Subcutaneous abdominal adipose tissue (tissue), 5 donors: ENCODE data around the gene CORO1C.
"Not testable (repeated sequence)": the region's sequence is repeated elsewhere in the genome, so short reads cannot be mapped to it uniquely, and the experiment has no call there.

ENCODE experiments used
- H3K27ac ChIP-seq: one replicate; pipeline ENCODE4 v1.7.0; 2013; ENCODE audit warnings: low read depth, mild to moderate bottlenecking, inconsistent platforms, low read length, moderate library complexity
- H3K27me3 ChIP-seq, 5 donors: one replicate each; pipeline ENCODE4 v1.7.0; 2013; ENCODE audit warnings: low read length in 5 of 5, inconsistent platforms in 1 of 5; ENCODE audit not compliant: control insufficient read depth in 5 of 5, insufficient read depth in 4 of 5
- H3K36me3 ChIP-seq, 5 donors: one replicate each; pipeline ENCODE4 v1.7.0; 2013; ENCODE audit warnings: low read length in 5 of 5; ENCODE audit not compliant: control insufficient read depth in 5 of 5, insufficient read depth in 5 of 5
- H3K4me1 ChIP-seq, 5 donors: one replicate each; pipeline ENCODE4 v1.7.0; 2013; ENCODE audit warnings: low read length in 5 of 5, mild to moderate bottlenecking in 3 of 5, moderate library complexity in 1 of 5; ENCODE audit not compliant: control insufficient read depth in 5 of 5, insufficient read depth in 5 of 5
- H3K4me3 ChIP-seq, 5 donors: one replicate each; pipeline ENCODE4 v1.7.0; 2013; ENCODE audit warnings: low read length in 5 of 5, low read depth in 1 of 5
- H3K9ac ChIP-seq, 5 donors: one replicate each; pipeline ENCODE4 v1.7.0; 2013; ENCODE audit warnings: low read length in 5 of 5, mild to moderate bottlenecking in 4 of 5, moderate library complexity in 3 of 5
- H3K9me3 ChIP-seq, 5 donors: one replicate each; pipeline ENCODE4 v1.7.0; 2013; ENCODE audit warnings: low read length in 5 of 5; ENCODE audit not compliant: control insufficient read depth in 5 of 5
- donor health status: healthy.
- donor health status: healthy.
- donor health status: healthy.
- donor health status: healthy.
- donor health status: healthy.

CORO1C gene

GRCh38 chr12:108618953-108619274 lies 112.4 kb downstream of the CORO1C start:
- H3K27ac ChIP-seq, H3K9ac ChIP-seq, H3K27me3 ChIP-seq, H3K9me3 ChIP-seq, H3K4me3 ChIP-seq: not testable (repeated sequence)
- H3K36me3 ChIP-seq = peaks cover 0 to 15% (median 6%) of the 10 kb centered on the region in 5 donors
- peaks cover 0 to 42% (median 27%) of the 10 kb centered on the region in 5 donors for H3K4me1 ChIP-seq

- H3K27me3 ChIP-seq = no peaks in the 10 kb centered on the region
- H3K4me3 ChIP-seq = no peak overlapping the region
- H3K27ac ChIP-seq = no peak overlapping the region
- H3K36me3 ChIP-seq = peaks cover 0 to 9% (median 0%) of the 10 kb centered on the region in 5 donors
- H3K9me3 ChIP-seq = peaks cover 0 to 6% (median 5%) of the 10 kb centered on the region in 5 donors
- peaks cover 2 to 46% (median 33%) of the 10 kb centered on the region in 5 donors for H3K4me1 ChIP-seq
- H3K9ac ChIP-seq = peak overlapping the region in 2 of 5 donors; percentile 16 to 47
Observed at GRCh38 chr12:108618079-108618952, 113.0 kb downstream of the CORO1C start.

- Histone ChIP-seq H3K27ac (no peak overlapping the region), H3K4me3 (no peak overlapping the region), H3K27me3 (no peaks in the 10 kb centered on the region), H3K9me3 (peaks cover 0 to 6% (median 5%) of the 10 kb centered on the region in 5 donors), H3K36me3 (peaks cover 0 to 1% (median 0%) of the 10 kb centered on the region in 5 donors), H3K9ac (peak overlapping the region in 1 of 5 donors; percentile 17), H3K4me1 (peaks cover 3 to 44% (median 30%) of the 10 kb centered on the region in 5 donors)
Observed at GRCh38 chr12:108616941-108617858, 114.1 kb downstream of the CORO1C start.

DNA sequence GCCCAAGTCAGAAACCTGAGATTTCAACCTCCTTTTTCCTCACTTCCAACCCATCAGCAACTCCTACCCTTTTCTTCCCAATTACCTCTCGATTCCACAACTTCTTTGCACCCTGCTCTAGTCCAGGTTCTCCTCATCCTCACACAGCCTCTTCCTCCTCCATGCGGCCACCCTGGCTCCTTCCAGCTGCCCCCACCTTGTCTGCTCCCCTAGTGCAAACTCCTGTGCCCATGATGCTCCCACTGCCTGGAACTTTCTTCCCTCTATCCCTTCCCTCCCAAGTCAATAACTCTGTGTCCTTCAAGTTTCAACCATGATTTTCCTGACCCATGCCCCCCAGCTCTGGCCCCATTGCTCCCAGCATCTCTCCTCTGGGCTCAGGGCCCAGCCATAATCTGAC lies 115.0 kb downstream of the CORO1C start:
- no peaks in the 10 kb centered on the region for H3K36me3 ChIP-seq
- no peak overlapping the region for H3K4me3 ChIP-seq
- H3K9me3 ChIP-seq = peaks cover 0 to 6% (median 5%) of the 10 kb centered on the region in 5 donors
- no peak overlapping the region for H3K27ac ChIP-seq
- no peak overlapping the region for H3K9ac ChIP-seq
- peaks cover 3 to 42% (median 27%) of the 10 kb centered on the region in 5 donors for H3K4me1 ChIP-seq
- no peaks in the 10 kb centered on the region for H3K27me3 ChIP-seq

GRCh38 chr12:108615918-108616317 lies 115.4 kb downstream of the CORO1C start:
- H3K27ac ChIP-seq = no peak overlapping the region
- H3K9me3 ChIP-seq = peaks cover 0 to 6% (median 5%) of the 10 kb centered on the region in 5 donors
- no peaks in the 10 kb centered on the region for H3K27me3 ChIP-seq
- peaks cover 3 to 42% (median 27%) of the 10 kb centered on the region in 5 donors for H3K4me1 ChIP-seq
- no peak overlapping the region for H3K9ac ChIP-seq
- H3K36me3 ChIP-seq = no peaks in the 10 kb centered on the region
- H3K4me3 ChIP-seq = no peak overlapping the region

DNA sequence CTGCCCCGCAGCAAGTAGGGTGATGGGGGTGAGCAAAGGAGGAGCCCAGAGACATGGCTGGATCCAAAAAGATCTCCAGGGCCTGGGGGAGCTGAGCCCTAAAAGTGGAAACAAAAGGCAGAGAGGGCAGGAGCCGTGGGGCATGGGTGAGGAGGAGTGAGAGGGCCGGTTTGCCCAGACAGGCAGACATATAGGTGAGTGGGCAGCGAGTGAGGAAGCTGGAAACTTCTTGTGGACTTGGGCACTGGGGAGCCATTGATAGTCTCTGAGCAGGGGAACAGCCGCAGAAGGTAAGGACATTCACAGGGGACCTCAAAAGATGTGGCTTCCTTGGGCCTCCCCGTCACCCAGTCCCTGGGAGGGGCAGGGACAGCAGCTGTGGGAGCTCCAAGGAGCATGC lies 116.7 kb downstream of the CORO1C start:
- Histone ChIP-seq H3K9me3 (peaks cover 0 to 6% (median 5%) of the 10 kb centered on the region in 5 donors), H3K9ac (no peak overlapping the region), H3K27ac (no peak overlapping the region), H3K27me3 (no peaks in the 10 kb centered on the region), H3K4me3 (no peak overlapping the region), H3K36me3 (no peaks in the 10 kb centered on the region), H3K4me1 (peaks cover 3 to 45% (median 33%) of the 10 kb centered on the region in 5 donors)

GRCh38 chr12:108614041-108614440 lies 117.3 kb downstream of the CORO1C start:
- Histone ChIP-seq H3K9me3 (peaks cover 0 to 6% (median 5%) of the 10 kb centered on the region in 5 donors), H3K36me3 (no peaks in the 10 kb centered on the region), H3K4me3 (no peak overlapping the region), H3K9ac (no peak overlapping the region), H3K27ac (no peak overlapping the region), H3K27me3 (no peaks in the 10 kb centered on the region), H3K4me1 (peaks cover 4 to 48% (median 37%) of the 10 kb centered on the region in 5 donors)

DNA sequence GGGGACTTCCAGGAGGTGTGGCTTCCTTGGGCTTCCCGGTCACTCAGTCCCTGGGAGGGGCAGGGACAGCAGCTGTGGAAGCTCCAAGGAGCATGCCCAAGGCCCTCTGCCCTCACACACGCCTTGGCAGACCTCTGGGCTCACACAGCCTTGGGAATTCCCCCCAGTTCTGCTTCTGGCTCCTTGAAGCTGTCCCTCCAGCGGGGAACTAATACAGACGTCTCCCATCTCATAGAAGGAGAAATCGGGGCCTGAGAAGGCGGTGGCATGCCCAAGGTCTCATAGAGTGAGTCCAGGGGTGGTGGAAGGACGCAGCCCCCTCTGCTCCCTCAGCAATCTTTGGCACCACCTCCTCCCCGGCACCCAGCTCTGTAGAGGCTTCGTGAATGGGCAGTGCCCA lies 117.8 kb downstream of the CORO1C start:
- Histone ChIP-seq H3K4me3 (no peak overlapping the region), H3K36me3 (no peaks in the 10 kb centered on the region), H3K9ac (no peak overlapping the region), H3K9me3 (peaks cover 0 to 6% (median 5%) of the 10 kb centered on the region in 5 donors), H3K27me3 (peaks cover 0 to 3% (median 0%) of the 10 kb centered on the region in 5 donors), H3K27ac (no peak overlapping the region), H3K4me1 (peaks cover 4 to 48% (median 36%) of the 10 kb centered on the region in 5 donors)

DNA sequence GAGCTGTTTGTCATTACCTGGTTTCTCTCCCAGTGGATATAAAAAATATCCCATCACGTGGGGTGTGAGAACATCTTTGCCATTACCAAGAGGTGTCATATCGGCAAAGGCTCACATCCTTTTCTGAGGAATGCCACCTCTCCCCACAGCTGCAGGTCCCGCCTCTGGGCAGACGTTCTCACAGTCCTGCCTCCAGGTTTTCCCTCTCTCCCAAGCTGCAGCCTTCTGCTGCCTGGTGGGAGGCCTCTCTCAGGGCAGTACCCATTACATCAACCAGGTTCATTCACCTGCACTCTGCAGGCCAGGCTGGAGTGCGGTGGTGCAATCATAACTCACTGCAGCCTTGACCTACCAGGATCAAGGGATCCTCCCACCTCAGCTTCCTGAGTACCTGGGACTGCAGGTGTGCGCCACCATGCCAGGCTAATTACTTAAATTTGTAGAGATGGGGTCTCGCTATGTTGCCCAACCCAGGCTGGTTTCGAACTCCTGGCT lies 118.5 kb downstream of the CORO1C start:
- H3K9ac ChIP-seq = no peak overlapping the region
- H3K27ac ChIP-seq = no peak overlapping the region
- H3K27me3 ChIP-seq = peaks cover 0 to 4% (median 0%) of the 10 kb centered on the region in 5 donors
- H3K4me3 ChIP-seq = no peak overlapping the region
- H3K36me3 ChIP-seq = no peaks in the 10 kb centered on the region
- H3K9me3 ChIP-seq = peaks cover 0 to 6% (median 5%) of the 10 kb centered on the region in 5 donors
- H3K4me1 ChIP-seq = peaks cover 4 to 42% (median 31%) of the 10 kb centered on the region in 5 donors
